ENCODE results near the gene VOPP1. TPM values are rescaled to one million over a fixed set of nuclear protein-coding genes. Genes with fewer than 3 reads are reported as not detected.

VOPP1 gene
- total and polyA plus RNA-seq, 2 donors (not counting 3 experiments of a cell fraction or from before 2014, with no cell fraction given) = 85.6 to 154 TPM

DNA sequence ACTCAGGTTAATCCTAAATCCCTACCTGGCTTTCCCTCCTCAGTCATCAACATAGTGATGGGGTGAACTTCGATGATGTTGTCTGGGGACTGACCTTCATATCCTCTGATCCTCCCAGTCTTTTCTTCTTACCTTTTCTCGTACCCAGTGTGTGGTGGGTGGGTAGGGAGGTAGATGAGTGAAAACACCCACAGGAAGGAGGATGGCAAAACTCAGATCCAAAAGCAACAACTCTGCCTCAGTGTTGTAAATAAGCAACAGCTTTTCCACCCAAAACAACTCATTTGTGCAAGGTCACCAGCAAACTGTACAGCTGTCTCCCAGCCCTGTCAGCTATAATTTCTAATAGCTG lies 38.6 kb downstream of the VOPP1 start:
- no peak overlapping the region for H3K4me2 ChIP-seq (ENCODE audit: insufficient read depth, low read length)
- dilution Hi-C loops (cut with MboI; ENCODE audit: extremely low pct_ligation_motif_present, low sequenced_read_pairs) = no loop called here
- H3K36me3 ChIP-seq (ENCODE audit: control insufficient read depth in 2 of 2, extremely low read depth in 1 of 2, insufficient read depth in 2 of 2, low read length in 2 of 2) = no peaks in the 10 kb centered on the region
- no peak for FAIRE-seq
- H2AFZ ChIP-seq (ENCODE audit: low read depth, low read length) = no peak overlapping the region
- ChIA-PET CTCF (interaction anchor here (0.8 to 1.6 kb wide), 8 partner anchors 9 to 111 kb away, joined by 3 to 10 read pairs (median 4); no protein-coding TSS in a partner anchor), POLR2A (no interaction called here)
- TF ChIP-seq POLR2A (IDR thresholded peaks at IDR 0.05; ENCODE audit: low read depth, low read length) = no peak
- TF ChIP-seq, protein P1, sequence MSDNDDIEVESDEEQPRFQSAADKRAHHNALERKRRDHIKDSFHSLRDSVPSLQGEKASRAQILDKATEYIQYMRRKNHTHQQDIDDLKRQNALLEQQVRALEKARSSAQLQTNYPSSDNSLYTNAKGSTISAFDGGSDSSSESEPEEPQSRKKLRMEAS (IDR thresholded peaks at IDR 0.05; ENCODE audit: insufficient read depth, insufficient read length) = no peak
- TF ChIP-seq MYC (IDR thresholded peaks at IDR 0.05; ENCODE audit: low read depth, low read length) = no peak
- TF ChIP-seq POLR2AphosphoS5 (IDR thresholded peaks at IDR 0.05; ENCODE audit: insufficient read depth, low read depth, low read length) = no peak
- TF ChIP-seq GATA2 (IDR thresholded peaks at IDR 0.05; ENCODE audit: insufficient read depth, insufficient read length, low read depth, low read length) = no peak
- TF ChIP-seq, protein P2, sequence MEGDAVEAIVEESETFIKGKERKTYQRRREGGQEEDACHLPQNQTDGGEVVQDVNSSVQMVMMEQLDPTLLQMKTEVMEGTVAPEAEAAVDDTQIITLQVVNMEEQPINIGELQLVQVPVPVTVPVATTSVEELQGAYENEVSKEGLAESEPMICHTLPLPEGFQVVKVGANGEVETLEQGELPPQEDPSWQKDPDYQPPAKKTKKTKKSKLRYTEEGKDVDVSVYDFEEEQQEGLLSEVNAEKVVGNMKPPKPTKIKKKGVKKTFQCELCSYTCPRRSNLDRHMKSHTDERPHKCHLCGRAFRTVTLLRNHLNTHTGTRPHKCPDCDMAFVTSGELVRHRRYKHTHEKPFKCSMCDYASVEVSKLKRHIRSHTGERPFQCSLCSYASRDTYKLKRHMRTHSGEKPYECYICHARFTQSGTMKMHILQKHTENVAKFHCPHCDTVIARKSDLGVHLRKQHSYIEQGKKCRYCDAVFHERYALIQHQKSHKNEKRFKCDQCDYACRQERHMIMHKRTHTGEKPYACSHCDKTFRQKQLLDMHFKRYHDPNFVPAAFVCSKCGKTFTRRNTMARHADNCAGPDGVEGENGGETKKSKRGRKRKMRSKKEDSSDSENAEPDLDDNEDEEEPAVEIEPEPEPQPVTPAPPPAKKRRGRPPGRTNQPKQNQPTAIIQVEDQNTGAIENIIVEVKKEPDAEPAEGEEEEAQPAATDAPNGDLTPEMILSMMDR (IDR thresholded peaks at IDR 0.05; ENCODE audit: extremely low read depth in 1 of 2, insufficient read depth in 1 of 2, low read depth in 1 of 2, low read length in 2 of 2) = no peak
- TF ChIP-seq JUN (IDR thresholded peaks at IDR 0.05; ENCODE audit: borderline replicate concordance, insufficient read depth, insufficient read length, low read depth) = no peak
- TF ChIP-seq FOS (IDR thresholded peaks at IDR 0.05; ENCODE audit: borderline replicate concordance, insufficient read depth, low read length) = no peak
- no peak overlapping the region for H3K9ac ChIP-seq (replicated peaks; ENCODE audit: extremely low read depth, insufficient read depth, low read length)
- H3K4me3 ChIP-seq (replicated peaks in 1 of 3; ENCODE audit: insufficient read depth in 1 of 3, low read depth in 1 of 3, low read length in 3 of 3) = no peak overlapping the region
- H3K4me1 ChIP-seq (ENCODE audit: control insufficient read depth, extremely low read depth, insufficient read depth, low read length) = peaks cover 11% of the 10 kb centered on the region
- no peak for DNase-seq (ENCODE audit: low read depth, low spot score)
- peaks cover 96% of the 10 kb centered on the region for H3K79me2 ChIP-seq (ENCODE audit: control insufficient read depth, insufficient read depth, low read length)
- no peaks in the 10 kb centered on the region for H3K9me3 ChIP-seq (replicated peaks; ENCODE audit: control insufficient read depth, insufficient read depth, low read length)
- H4K20me1 ChIP-seq (replicated peaks; ENCODE audit: control insufficient read depth, extremely low read depth, insufficient read depth, low read length) = peaks cover 4% of the 10 kb centered on the region
- H3K27ac ChIP-seq (ENCODE audit: insufficient read depth, low read depth, low read length) = peak overlapping the region; percentile 9
- H3K27me3 ChIP-seq (ENCODE audit: control insufficient read depth in 2 of 2, insufficient read depth in 2 of 2, low read length in 2 of 2) = no peaks in the 10 kb centered on the region
- intact Hi-C loops (cut with micrococcal nuclease) = no loop called here
- H3K9me1 ChIP-seq (replicated peaks; ENCODE audit: control insufficient read depth, extremely low read depth, insufficient read depth, low read length) = no peaks in the 10 kb centered on the region
- BruUV-seq (replicated peaks) = no TSS peak
